Measurements from ENCODE around the gene ASCL1.

DNA sequence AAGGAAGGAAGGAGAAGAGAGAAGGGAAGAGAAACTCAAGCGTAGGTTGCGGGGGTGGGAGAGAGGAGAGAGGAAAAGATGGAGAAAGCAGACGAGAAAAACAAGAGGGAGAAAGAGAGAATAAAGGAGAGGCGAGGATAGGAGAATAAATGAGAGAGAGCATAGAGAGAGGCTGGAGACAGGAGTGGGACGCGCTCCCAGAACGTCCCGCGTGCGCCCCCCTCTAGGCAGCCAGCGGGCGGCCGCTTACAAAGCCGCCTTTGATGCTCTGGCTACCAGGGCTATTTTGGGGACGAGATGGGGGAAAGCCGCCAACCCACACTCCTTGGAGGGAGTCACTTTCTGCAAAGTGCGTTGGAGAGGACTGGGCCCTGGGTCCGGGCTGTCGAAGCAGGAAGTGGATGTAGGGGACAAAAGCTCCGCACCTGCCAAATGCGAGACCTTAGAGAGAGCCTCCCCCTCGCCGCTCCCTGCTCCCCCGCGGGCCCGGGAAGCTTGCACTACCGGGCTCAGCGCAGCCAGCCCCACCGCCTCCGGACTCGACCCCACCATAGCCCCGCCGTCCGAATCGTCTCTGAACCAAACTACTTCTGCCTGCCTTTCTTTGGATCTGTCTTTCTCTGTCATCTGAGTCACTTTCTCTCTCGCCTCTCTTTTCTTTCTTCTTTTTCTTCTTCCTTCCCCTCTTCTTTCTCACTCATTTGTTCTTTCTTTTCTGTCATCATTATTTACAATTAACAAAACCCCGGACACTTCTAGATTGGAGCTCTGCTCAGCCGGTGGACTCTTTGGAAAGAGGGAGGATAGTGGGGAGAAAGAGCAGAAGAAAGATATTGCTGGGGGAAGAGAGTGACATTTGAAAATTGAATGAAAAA, 8.0 kb downstream of the ASCL1 start:
- TF ChIP-seq, protein P1, sequence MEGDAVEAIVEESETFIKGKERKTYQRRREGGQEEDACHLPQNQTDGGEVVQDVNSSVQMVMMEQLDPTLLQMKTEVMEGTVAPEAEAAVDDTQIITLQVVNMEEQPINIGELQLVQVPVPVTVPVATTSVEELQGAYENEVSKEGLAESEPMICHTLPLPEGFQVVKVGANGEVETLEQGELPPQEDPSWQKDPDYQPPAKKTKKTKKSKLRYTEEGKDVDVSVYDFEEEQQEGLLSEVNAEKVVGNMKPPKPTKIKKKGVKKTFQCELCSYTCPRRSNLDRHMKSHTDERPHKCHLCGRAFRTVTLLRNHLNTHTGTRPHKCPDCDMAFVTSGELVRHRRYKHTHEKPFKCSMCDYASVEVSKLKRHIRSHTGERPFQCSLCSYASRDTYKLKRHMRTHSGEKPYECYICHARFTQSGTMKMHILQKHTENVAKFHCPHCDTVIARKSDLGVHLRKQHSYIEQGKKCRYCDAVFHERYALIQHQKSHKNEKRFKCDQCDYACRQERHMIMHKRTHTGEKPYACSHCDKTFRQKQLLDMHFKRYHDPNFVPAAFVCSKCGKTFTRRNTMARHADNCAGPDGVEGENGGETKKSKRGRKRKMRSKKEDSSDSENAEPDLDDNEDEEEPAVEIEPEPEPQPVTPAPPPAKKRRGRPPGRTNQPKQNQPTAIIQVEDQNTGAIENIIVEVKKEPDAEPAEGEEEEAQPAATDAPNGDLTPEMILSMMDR (conservative IDR thresholded peaks at IDR 0.05), result no peak
- no peak for TF ChIP-seq EZH2 (IDR thresholded peaks at IDR 0.05; ENCODE audit: low read depth)

Measured in PC-9 (cell line).